Measurements from ENCODE around the gene RBPJ.

Gene RBPJ

GRCh38 chr4:26368685-26369084, 47.9 kb downstream of the RBPJ start:
- Histone ChIP-seq H3K9me3 (ENCODE audit: insufficient read depth, low read depth, low read length) (no peaks in the 10 kb centered on the region), H3K36me3 (ENCODE audit: insufficient read depth, low read length) (no peaks in the 10 kb centered on the region; the same call in 1 of the 2 replicates), H3F3A (ENCODE audit: low read depth) (peaks cover 6% of the 10 kb centered on the region), H3K9ac (ENCODE audit: low read depth, low read length, poor library complexity, severe bottlenecking) (no peak overlapping the region), H3K4me1 (ENCODE audit: insufficient read depth, low read length, poor library complexity, severe bottlenecking) (peaks cover 31% of the 10 kb centered on the region), H3K4me3 (ENCODE audit: low read length, poor library complexity, severe bottlenecking) (no peak overlapping the region), H3K4me2 (ENCODE audit: low read depth, low read length, poor library complexity, severe bottlenecking) (no peak overlapping the region), H4K20me1 (ENCODE audit: insufficient read depth, low read length, poor library complexity, severe bottlenecking) (peaks cover 90% of the 10 kb centered on the region), H2AFZ (ENCODE audit: low read length) (no peak overlapping the region), H3K79me2 (ENCODE audit: insufficient read depth, low read length) (peaks cover 81% of the 10 kb centered on the region), H3K9me2 (replicated peaks; ENCODE audit: low read depth, low read length) (no peaks in the 10 kb centered on the region), H3K27me3 (ENCODE audit: insufficient read depth, low read length, poor library complexity, severe bottlenecking) (no peaks in the 10 kb centered on the region)
- no peak for TF ChIP-seq EZH2phosphoT487 (IDR thresholded peaks at IDR 0.05; ENCODE audit: borderline replicate concordance)
- TF ChIP-seq CTCF (conservative IDR thresholded peaks at IDR 0.05; ENCODE audit: low read length): no peak

GRCh38 chr4:26369132-26369531, 48.3 kb downstream of the RBPJ start:
- no peak overlapping the region for H3K9ac ChIP-seq (ENCODE audit: low read depth, low read length, poor library complexity, severe bottlenecking)
- TF ChIP-seq CTCF (conservative IDR thresholded peaks at IDR 0.05; ENCODE audit: low read length): no peak
- no peak for TF ChIP-seq EZH2phosphoT487 (IDR thresholded peaks at IDR 0.05; ENCODE audit: borderline replicate concordance)
- H2AFZ ChIP-seq (ENCODE audit: low read length): no peak overlapping the region
- H3K36me3 ChIP-seq (ENCODE audit: insufficient read depth, low read length): no peaks in the 10 kb centered on the region; the same call in 1 of the 2 replicates
- peaks cover 28% of the 10 kb centered on the region for H3K4me1 ChIP-seq (ENCODE audit: insufficient read depth, low read length, poor library complexity, severe bottlenecking)
- H3F3A ChIP-seq (ENCODE audit: low read depth): peaks cover 6% of the 10 kb centered on the region
- H3K79me2 ChIP-seq (ENCODE audit: insufficient read depth, low read length): peaks cover 80% of the 10 kb centered on the region
- peaks cover 92% of the 10 kb centered on the region for H4K20me1 ChIP-seq (ENCODE audit: insufficient read depth, low read length, poor library complexity, severe bottlenecking)
- no peaks in the 10 kb centered on the region for H3K9me3 ChIP-seq (ENCODE audit: insufficient read depth, low read depth, low read length)
- H3K27me3 ChIP-seq (ENCODE audit: insufficient read depth, low read length, poor library complexity, severe bottlenecking): no peaks in the 10 kb centered on the region
- H3K4me3 ChIP-seq (ENCODE audit: low read length, poor library complexity, severe bottlenecking): no peak overlapping the region
- no peaks in the 10 kb centered on the region for H3K9me2 ChIP-seq (replicated peaks; ENCODE audit: low read depth, low read length)
- no peak overlapping the region for H3K4me2 ChIP-seq (ENCODE audit: low read depth, low read length, poor library complexity, severe bottlenecking)

- Histone ChIP-seq H3K4me3 (ENCODE audit: low read length, poor library complexity, severe bottlenecking) (no peak overlapping the region), H4K20me1 (ENCODE audit: insufficient read depth, low read length, poor library complexity, severe bottlenecking) (peaks cover 92% of the 10 kb centered on the region)
Measured at GRCh38 chr4:26369581-26369980, 48.8 kb downstream of the RBPJ start.

More at GRCh38 chr4:26369581-26369980, 48.8 kb downstream of the RBPJ start:
- no peaks in the 10 kb centered on the region for H3K9me2 ChIP-seq (replicated peaks; ENCODE audit: low read depth, low read length)
- H3K27me3 ChIP-seq (ENCODE audit: insufficient read depth, low read length, poor library complexity, severe bottlenecking): no peaks in the 10 kb centered on the region
- no peak overlapping the region for H3K4me2 ChIP-seq (ENCODE audit: low read depth, low read length, poor library complexity, severe bottlenecking)
- H3F3A ChIP-seq (ENCODE audit: low read depth): peaks cover 6% of the 10 kb centered on the region
- peaks cover 27% of the 10 kb centered on the region for H3K4me1 ChIP-seq (ENCODE audit: insufficient read depth, low read length, poor library complexity, severe bottlenecking)
- no peaks in the 10 kb centered on the region; the same call in 1 of the 2 replicates for H3K36me3 ChIP-seq (ENCODE audit: insufficient read depth, low read length)
- no peaks in the 10 kb centered on the region for H3K9me3 ChIP-seq (ENCODE audit: insufficient read depth, low read depth, low read length)
- TF ChIP-seq CTCF (conservative IDR thresholded peaks at IDR 0.05; ENCODE audit: low read length): no peak
- H3K79me2 ChIP-seq (ENCODE audit: insufficient read depth, low read length): peaks cover 80% of the 10 kb centered on the region
- H3K9ac ChIP-seq (ENCODE audit: low read depth, low read length, poor library complexity, severe bottlenecking): no peak overlapping the region
- H2AFZ ChIP-seq (ENCODE audit: low read length): no peak overlapping the region

Measured in Loucy (cell line).